ENCODE results near the gene PTPRE. TPM values are rescaled to one million over a fixed set of nuclear protein-coding genes. Genes with fewer than 3 reads are reported as not detected.
A peak's percentile ranks its signal among the peaks of the same experiment; 100 is the strongest.

PTPRE gene
- total RNA-seq, 4 donors from 2014 or later = 10.2 to 46.8 (median 28.8) TPM

DNA sequence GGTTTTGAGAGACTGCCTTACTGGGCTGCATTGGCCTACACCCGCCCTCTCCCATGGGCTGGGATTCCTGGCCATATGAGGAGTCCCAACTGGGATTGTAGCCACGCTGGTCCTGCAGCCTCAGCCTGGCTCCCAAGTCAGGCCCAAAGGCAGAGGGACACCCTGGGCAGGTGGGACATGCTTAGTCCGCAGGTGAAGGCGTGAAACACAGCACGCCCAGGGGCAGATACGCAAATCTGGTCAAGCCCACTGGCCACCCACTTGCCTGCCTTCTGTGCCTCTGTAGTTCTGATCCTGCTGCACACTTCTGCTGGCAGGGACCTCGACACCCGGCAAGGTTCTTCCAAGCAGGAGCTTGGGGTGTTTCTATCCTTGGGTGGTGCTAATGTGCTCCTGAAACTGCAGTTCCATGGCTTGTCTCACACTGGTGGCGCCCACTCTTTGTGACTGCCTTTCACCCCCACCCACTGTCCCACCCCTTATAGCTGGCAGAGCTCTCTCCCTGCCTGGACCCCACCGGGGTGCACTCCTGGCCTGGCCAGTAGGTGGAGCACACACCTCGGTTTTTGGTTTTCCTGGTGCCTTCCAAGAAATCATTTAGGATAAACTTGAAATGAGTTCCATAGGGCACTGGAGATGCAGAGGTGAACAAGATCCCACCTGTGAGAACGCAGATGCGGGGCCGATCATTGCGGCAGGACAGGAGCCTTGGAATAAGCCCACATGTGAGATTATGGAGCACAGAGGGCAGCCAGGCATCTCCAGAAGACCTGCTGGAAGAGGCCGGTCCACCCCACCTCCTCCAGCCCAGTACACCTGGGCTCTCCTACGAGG, 171.4 kb downstream of the PTPRE start:
- no peak overlapping the region for H3K4me3 ChIP-seq
- TF ChIP-seq CTCF (IDR thresholded peaks at IDR 0.05) (peak in 1 of 2 donors; percentile 73), POLR2AphosphoS5 (IDR thresholded peaks at IDR 0.05) (no peak)
- peaks cover 74% of the 10 kb centered on the region for H3K36me3 ChIP-seq
- WGBS = 72% methylated on average over 15 of the region's 17 CpGs
- no peaks in the 10 kb centered on the region for H3K27me3 ChIP-seq
- DNase-seq (ENCODE audit: low spot score in 2 of 2) = peak in 1 of 2 donors; percentile 73
- no peaks in the 10 kb centered on the region for H3K4me1 ChIP-seq
- no peaks in the 10 kb centered on the region for H3K9me3 ChIP-seq
- no peak overlapping the region for H3K27ac ChIP-seq

GRCh38 chr10:128080231-128080630, 173.3 kb downstream of the PTPRE start:
- H3K9me3 ChIP-seq = no peaks in the 10 kb centered on the region
- DNase-seq (ENCODE audit: low spot score in 2 of 2) = peak in 1 of 2 donors; percentile 31
- no peak overlapping the region for H3K4me3 ChIP-seq

GRCh38 chr10:128080641-128081040, 173.7 kb downstream of the PTPRE start:
- no peaks in the 10 kb centered on the region for H3K4me1 ChIP-seq
- no peak overlapping the region for H3K4me3 ChIP-seq
- no peak overlapping the region for H3K27ac ChIP-seq
- 86% methylated on average over 8 of the region's 8 CpGs for WGBS
- no peak for TF ChIP-seq EP300 (IDR thresholded peaks at IDR 0.05)
- no peak for TF ChIP-seq POLR2A (IDR thresholded peaks at IDR 0.05)
- no peak for TF ChIP-seq POLR2AphosphoS5 (IDR thresholded peaks at IDR 0.05)
- no peak for TF ChIP-seq CTCF (IDR thresholded peaks at IDR 0.05)
- no peaks in the 10 kb centered on the region for H3K9me3 ChIP-seq
- peak in 1 of 2 donors; percentile 57 for DNase-seq (ENCODE audit: low spot score in 2 of 2)
- H3K27me3 ChIP-seq = no peaks in the 10 kb centered on the region
- peaks cover 59% of the 10 kb centered on the region for H3K36me3 ChIP-seq

More at GRCh38 chr10:128080231-128080630, 173.3 kb downstream of the PTPRE start:
- 92% methylated on average over 13 of the region's 13 CpGs for WGBS
- Histone ChIP-seq H3K4me1 (no peaks in the 10 kb centered on the region), H3K27me3 (no peaks in the 10 kb centered on the region), H3K36me3 (peaks cover 63% of the 10 kb centered on the region), H3K27ac (no peak overlapping the region)
- TF ChIP-seq POLR2A (IDR thresholded peaks at IDR 0.05) (no peak), POLR2AphosphoS5 (IDR thresholded peaks at IDR 0.05) (no peak), CTCF (IDR thresholded peaks at IDR 0.05) (no peak), EP300 (IDR thresholded peaks at IDR 0.05) (no peak)

DNA sequence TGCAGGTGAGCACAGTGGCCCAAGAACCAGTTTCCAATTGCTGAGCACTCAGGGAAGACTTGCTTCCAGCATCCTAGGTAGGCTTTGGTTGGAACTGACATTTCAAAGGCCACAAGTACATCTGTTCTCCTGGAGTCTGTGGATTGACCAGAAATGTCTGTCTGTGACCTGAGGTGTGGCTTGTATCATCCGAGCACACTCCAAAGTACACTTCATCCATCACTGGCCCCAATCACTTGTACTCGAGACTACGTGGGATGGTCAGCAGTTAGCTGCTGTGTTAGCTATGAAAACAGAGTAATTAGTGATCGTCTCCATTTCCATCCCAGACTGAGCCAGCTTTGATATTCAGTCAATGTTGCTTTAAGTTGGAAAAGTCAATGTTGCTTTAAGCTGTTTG, 174.3 kb downstream of the PTPRE start:
- Histone ChIP-seq H3K27ac (no peak overlapping the region), H3K27me3 (no peaks in the 10 kb centered on the region), H3K9me3 (no peaks in the 10 kb centered on the region), H3K36me3 (peaks cover 56% of the 10 kb centered on the region), H3K4me3 (no peak overlapping the region), H3K4me1 (no peaks in the 10 kb centered on the region)
- 86% methylated on average over 4 of the region's 4 CpGs for WGBS
- TF ChIP-seq EP300 (IDR thresholded peaks at IDR 0.05) = no peak
- TF ChIP-seq POLR2AphosphoS5 (IDR thresholded peaks at IDR 0.05) = no peak
- no peak for TF ChIP-seq POLR2A (IDR thresholded peaks at IDR 0.05)
- TF ChIP-seq CTCF (IDR thresholded peaks at IDR 0.05) = no peak
- no peak for DNase-seq (ENCODE audit: low spot score in 2 of 2)

DNA sequence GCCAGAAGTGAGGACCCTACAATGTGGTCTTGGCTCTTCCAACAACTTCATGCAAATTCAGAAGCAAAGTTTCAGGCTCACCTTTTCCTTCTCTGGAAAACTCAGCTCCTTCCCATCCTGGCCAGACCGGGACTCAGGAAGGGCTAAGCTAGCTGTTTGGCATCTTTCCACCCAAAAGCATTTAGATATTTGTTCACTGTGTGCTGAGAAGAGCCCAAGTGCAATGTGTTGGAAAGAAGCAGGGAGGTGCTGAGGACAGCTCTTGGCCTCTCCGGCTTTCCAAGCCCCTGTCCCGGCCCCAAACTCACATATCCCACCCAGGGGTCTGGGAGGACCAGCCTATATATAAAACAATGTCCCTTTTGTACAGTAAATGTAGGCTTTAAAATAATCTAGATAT, 174.8 kb downstream of the PTPRE start:
- H3K27me3 ChIP-seq = no peaks in the 10 kb centered on the region
- H3K4me3 ChIP-seq = no peak overlapping the region
- TF ChIP-seq POLR2A (IDR thresholded peaks at IDR 0.05) (no peak), EP300 (IDR thresholded peaks at IDR 0.05) (no peak), CTCF (IDR thresholded peaks at IDR 0.05) (no peak), POLR2AphosphoS5 (IDR thresholded peaks at IDR 0.05) (no peak)
- no peaks in the 10 kb centered on the region for H3K9me3 ChIP-seq
- DNase-seq (ENCODE audit: low spot score in 2 of 2) = peak in 1 of 2 donors; percentile 24
- no peak overlapping the region for H3K27ac ChIP-seq
- WGBS = 63% methylated on average over 3 of the region's 3 CpGs
- no peaks in the 10 kb centered on the region for H3K4me1 ChIP-seq
- H3K36me3 ChIP-seq = peaks cover 53% of the 10 kb centered on the region
